Fibroblast of villous mesenchyme (primary cell): ENCODE data around the gene UTP4. TPM values are rescaled to one million over a fixed set of nuclear protein-coding genes. Genes with fewer than 3 reads are reported as not detected.

Experiments used
- DNase-seq: peaks from one replicate; pipeline ENCODE4 v3.0.0-alpha.2; 2010; ENCODE audit warnings: low read depth
- H3K4me3 ChIP-seq: 2 replicates; pipeline ENCODE4 v1.5.1; 2011; ENCODE audit warnings: low read depth, mild to moderate bottlenecking, low read length
- total RNA-seq: library from RNA; depleted of rRNA; stranded (reverse); fragments of >200 nt; gene quantifications from 2 replicates; pipeline ENCODE4 v1.2.3, GENCODE V29; 2012
- TF ChIP-seq, protein P1 (sequence below): IDR thresholded peaks from 2 replicates; pipeline ENCODE4 v1.5.1; 2012; ENCODE audit warnings: low read depth, mild to moderate bottlenecking, low read length; ENCODE audit not compliant: insufficient read depth

Gene UTP4
- total RNA-seq, 1 donor, result 22.5 TPM

- H3K4me3 ChIP-seq, result no peak overlapping the region
- TF ChIP-seq, protein P1, sequence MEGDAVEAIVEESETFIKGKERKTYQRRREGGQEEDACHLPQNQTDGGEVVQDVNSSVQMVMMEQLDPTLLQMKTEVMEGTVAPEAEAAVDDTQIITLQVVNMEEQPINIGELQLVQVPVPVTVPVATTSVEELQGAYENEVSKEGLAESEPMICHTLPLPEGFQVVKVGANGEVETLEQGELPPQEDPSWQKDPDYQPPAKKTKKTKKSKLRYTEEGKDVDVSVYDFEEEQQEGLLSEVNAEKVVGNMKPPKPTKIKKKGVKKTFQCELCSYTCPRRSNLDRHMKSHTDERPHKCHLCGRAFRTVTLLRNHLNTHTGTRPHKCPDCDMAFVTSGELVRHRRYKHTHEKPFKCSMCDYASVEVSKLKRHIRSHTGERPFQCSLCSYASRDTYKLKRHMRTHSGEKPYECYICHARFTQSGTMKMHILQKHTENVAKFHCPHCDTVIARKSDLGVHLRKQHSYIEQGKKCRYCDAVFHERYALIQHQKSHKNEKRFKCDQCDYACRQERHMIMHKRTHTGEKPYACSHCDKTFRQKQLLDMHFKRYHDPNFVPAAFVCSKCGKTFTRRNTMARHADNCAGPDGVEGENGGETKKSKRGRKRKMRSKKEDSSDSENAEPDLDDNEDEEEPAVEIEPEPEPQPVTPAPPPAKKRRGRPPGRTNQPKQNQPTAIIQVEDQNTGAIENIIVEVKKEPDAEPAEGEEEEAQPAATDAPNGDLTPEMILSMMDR, result no peak
- no peak for DNase-seq
Observed at GRCh38 chr16:69193855-69194254, 61.4 kb downstream of the UTP4 start.

- no peak overlapping the region for H3K4me3 ChIP-seq
- no peak for DNase-seq
- TF ChIP-seq, protein P1, result no peak
Observed at GRCh38 chr16:69194488-69194887, 62.0 kb downstream of the UTP4 start.

DNA sequence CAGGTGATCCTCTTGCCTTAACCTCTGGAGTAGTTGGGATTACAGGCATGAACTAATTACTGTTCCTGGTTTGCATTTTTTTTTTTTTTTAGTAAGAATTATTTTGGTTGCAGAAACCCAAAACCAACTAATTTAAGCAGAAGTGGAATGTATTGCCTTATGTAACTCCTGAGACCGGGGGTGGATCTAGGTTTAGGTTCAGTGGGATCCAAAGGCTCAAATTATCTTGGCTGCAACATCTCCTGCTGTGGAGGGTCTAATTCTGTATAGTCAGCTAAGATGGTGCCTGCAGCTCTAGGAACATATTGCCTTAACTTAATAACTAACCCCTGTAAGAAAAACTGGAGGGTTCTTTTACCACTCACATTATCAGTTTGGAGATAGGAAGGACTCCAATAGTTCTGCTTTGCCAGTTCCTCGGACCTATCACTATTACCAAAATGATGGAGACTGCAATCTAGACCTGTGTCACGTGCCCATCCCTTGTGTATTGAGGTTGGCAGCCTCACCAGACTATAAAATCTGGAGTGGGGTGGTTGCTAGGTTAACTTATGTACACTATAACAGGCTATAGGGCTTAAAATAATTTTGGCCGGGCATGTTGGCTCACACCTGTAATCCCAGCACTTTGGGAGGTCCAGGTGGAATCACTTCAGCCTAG is 63.0 kb downstream of the UTP4 start:
- H3K4me3 ChIP-seq, result no peak overlapping the region
- DNase-seq, result no peak
- TF ChIP-seq, protein P1, result no peak

GRCh38 chr16:69197573-69197972 is 65.1 kb downstream of the UTP4 start:
- DNase-seq, result no peak
- H3K4me3 ChIP-seq, result no peak overlapping the region
- TF ChIP-seq, protein P1, result no peak

GRCh38 chr16:69199382-69199781 is 66.9 kb downstream of the UTP4 start:
- DNase-seq, result peak; percentile 92
- TF ChIP-seq, protein P1, result no peak
- no peak overlapping the region for H3K4me3 ChIP-seq

GRCh38 chr16:69201291-69201690 is 68.8 kb downstream of the UTP4 start:
- TF ChIP-seq, protein P1, result no peak
- no peak for DNase-seq
- no peak overlapping the region for H3K4me3 ChIP-seq

DNA sequence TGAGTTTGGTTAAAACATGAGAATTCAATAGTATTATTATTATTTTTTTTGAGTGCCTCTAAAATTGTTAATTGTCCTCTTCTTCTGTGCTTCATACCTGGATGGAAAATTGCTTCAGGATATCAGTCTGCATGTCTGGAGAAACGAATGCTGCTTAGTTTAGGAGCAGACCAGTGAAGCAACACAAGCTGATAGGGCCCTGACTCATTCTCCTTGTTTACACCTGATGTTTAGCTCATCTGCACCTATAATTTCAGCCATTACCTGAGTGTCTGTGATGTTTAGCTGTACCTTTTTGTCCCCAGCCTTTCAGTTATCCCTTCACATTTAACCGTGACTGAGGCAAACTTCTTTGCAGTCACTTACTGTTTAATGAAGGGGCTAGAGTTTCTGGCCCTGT is 69.3 kb downstream of the UTP4 start:
- H3K4me3 ChIP-seq, result no peak overlapping the region
- DNase-seq, result no peak
- TF ChIP-seq, protein P1, result no peak
